ENCODE results near the gene ANXA2.

The ANXA2 gene

GRCh38 chr15:60390231-60390630, 7.6 kb downstream of the ANXA2 start:
- TF ChIP-seq CTCF (IDR thresholded peaks at IDR 0.05; ENCODE audit: insufficient read depth, low read depth, low read length, missing control alignments), result no peak
- no peak for DNase-seq (ENCODE audit: low read depth)
- H3K4me3 ChIP-seq (ENCODE audit: low read depth, low read length), result no peak overlapping the region

GRCh38 chr15:60389261-60390077, 8.3 kb downstream of the ANXA2 start:
- peak overlapping the region; percentile 49 for H3K4me3 ChIP-seq (ENCODE audit: low read depth, low read length)
- DNase-seq (ENCODE audit: low read depth), result peak; percentile 72
- TF ChIP-seq CTCF (IDR thresholded peaks at IDR 0.05; ENCODE audit: insufficient read depth, low read depth, low read length, missing control alignments), result no peak

- no peak for TF ChIP-seq CTCF (IDR thresholded peaks at IDR 0.05; ENCODE audit: insufficient read depth, low read depth, low read length, missing control alignments)
- H3K4me3 ChIP-seq (ENCODE audit: low read depth, low read length), result no peak overlapping the region
- DNase-seq (ENCODE audit: low read depth), result no peak
These were observed 10.5 kb downstream of the ANXA2 start for GRCh38 chr15:60387321-60387720.

- no peak overlapping the region for H3K4me3 ChIP-seq (ENCODE audit: low read depth, low read length)
- no peak for TF ChIP-seq CTCF (IDR thresholded peaks at IDR 0.05; ENCODE audit: insufficient read depth, low read depth, low read length, missing control alignments)
- DNase-seq (ENCODE audit: low read depth), result no peak
These were observed 11.2 kb downstream of the ANXA2 start for GRCh38 chr15:60386615-60387014.

- no peak for DNase-seq (ENCODE audit: low read depth)
- no peak for TF ChIP-seq CTCF (IDR thresholded peaks at IDR 0.05; ENCODE audit: insufficient read depth, low read depth, low read length, missing control alignments)
- no peak overlapping the region for H3K4me3 ChIP-seq (ENCODE audit: low read depth, low read length)
These were observed 11.9 kb downstream of the ANXA2 start for GRCh38 chr15:60385620-60386552.

GRCh38 chr15:60384526-60385126, 13.2 kb downstream of the ANXA2 start:
- no peak for DNase-seq (ENCODE audit: low read depth)
- no peak overlapping the region for H3K4me3 ChIP-seq (ENCODE audit: low read depth, low read length)
- no peak for TF ChIP-seq CTCF (IDR thresholded peaks at IDR 0.05; ENCODE audit: insufficient read depth, low read depth, low read length, missing control alignments)
